WTC11 (cell line): Measurements from ENCODE around the gene CYRIA. TPM values are rescaled to one million over a fixed set of nuclear protein-coding genes. Genes with fewer than 3 reads are reported as not detected.

Source experiments
- ATAC-seq: fragments of 200-7000 bp; cut with Tn5 transposase; 2 replicates; pipeline ENCODE4 v1.10.0; 2021; ENCODE audit warnings: mild to moderate bottlenecking, moderate library complexity
- CTCF ChIA-PET: fragments of 300-600 bp; sonication (Branson Sonifier 250); formaldehyde crosslinking; loops from one replicate; lab custom pipeline; 2021; ENCODE audit warnings: antibody characterized with exemption; lab: Charles Lee
- POLR2A ChIA-PET: fragments of 350-600 bp; sonication (Branson Sonifier 250); formaldehyde crosslinking; loops from one replicate; lab custom pipeline; 2021; ENCODE audit warnings: antibody characterized with exemption; lab: Charles Lee
- DNase-seq: peaks from one replicate; pipeline ENCODE4 v3.0.0; 2021; ENCODE audit warnings: low spot score
- H3K27ac Mint-ChIP-seq: 2 replicates; pipeline ENCODE4 v1.8.0; 2021; ENCODE audit warnings: mixed read lengths
- H3K27me3 Mint-ChIP-seq: 2 replicates; pipeline ENCODE4 v1.8.0; 2021; ENCODE audit warnings: low read depth, mild to moderate bottlenecking, moderate library complexity, mixed read lengths
- H3K36me3 Mint-ChIP-seq: 2 replicates; pipeline ENCODE4 v1.8.0; 2021; ENCODE audit warnings: mixed read lengths
- H3K4me1 Mint-ChIP-seq: 2 replicates; pipeline ENCODE4 v1.8.0; 2022; ENCODE audit warnings: mixed read lengths
- H3K4me3 Mint-ChIP-seq: 2 replicates; pipeline ENCODE4 v1.8.0; 2021; ENCODE audit warnings: mild to moderate bottlenecking, moderate library complexity, mixed read lengths
- H3K9me3 Mint-ChIP-seq: 2 replicates; pipeline ENCODE4 v1.8.0; 2021; ENCODE audit warnings: mixed read lengths
- ATF2 ChIP-seq: sonication (generic); formaldehyde crosslinking; IDR thresholded peaks from 2 replicates; pipeline ENCODE4 v1.8.1; 2022; ENCODE audit warnings: low read depth, missing genetic modification reagents, borderline replicate concordance
- ATF3 ChIP-seq: sonication (generic); formaldehyde crosslinking; conservative IDR thresholded peaks from 2 replicates; pipeline ENCODE4 v1.8.1; 2022; ENCODE audit warnings: mild to moderate bottlenecking, missing genetic modification reagents
- CREB1 ChIP-seq: sonication (generic); formaldehyde crosslinking; IDR thresholded peaks from 2 replicates; pipeline ENCODE4 v1.8.0; 2023; ENCODE audit warnings: mild to moderate bottlenecking, missing genetic modification reagents
- CTCF ChIP-seq: fragments of 200-600 bp; IDR thresholded peaks from 2 replicates; pipeline ENCODE4 v1.8.0; 2022; ENCODE audit warnings: antibody characterized with exemption
- GABPB1 ChIP-seq: sonication (generic); formaldehyde crosslinking; IDR thresholded peaks from 2 replicates; pipeline ENCODE4 v1.8.1; 2023; ENCODE audit warnings: mild to moderate bottlenecking, missing genetic modification reagents
- JAZF1 ChIP-seq: fragments of 250-450 bp; sonication (Bioruptor Pico); IDR thresholded peaks from 2 replicates; pipeline ENCODE4 v1.9.0; 2021; ENCODE audit warnings: moderate library complexity, mild to moderate bottlenecking, inconsistent platforms
- JUN ChIP-seq: sonication (generic); formaldehyde crosslinking; IDR thresholded peaks from 2 replicates; pipeline ENCODE4 v1.8.0; 2023; ENCODE audit warnings: mild to moderate bottlenecking, missing genetic modification reagents
- MLX ChIP-seq: sonication (generic); formaldehyde crosslinking; IDR thresholded peaks from 2 replicates; pipeline ENCODE4 v1.8.1; 2023; ENCODE audit warnings: mild to moderate bottlenecking, missing genetic modification reagents, moderate library complexity
- MXD4 ChIP-seq: fragments of 250-450 bp; sonication (Bioruptor Pico); IDR thresholded peaks from 2 replicates; pipeline ENCODE4 v1.8.0; 2021; ENCODE audit warnings: mild to moderate bottlenecking, moderate library complexity, borderline replicate concordance
- NFE2L1 ChIP-seq: sonication (generic); formaldehyde crosslinking; IDR thresholded peaks from 2 replicates; pipeline ENCODE4 v1.8.1; 2023; ENCODE audit warnings: missing genetic modification reagents
- NR2C2 ChIP-seq: sonication (generic); formaldehyde crosslinking; IDR thresholded peaks from 2 replicates; pipeline ENCODE4 v1.8.0; 2022; ENCODE audit warnings: mild to moderate bottlenecking, missing genetic modification reagents
- PRRX2 ChIP-seq: fragments of 250-450 bp; sonication (Bioruptor Pico); IDR thresholded peaks from 2 replicates; pipeline ENCODE4 v1.8.0; 2021; ENCODE audit warnings: mild to moderate bottlenecking
- SMAD4 ChIP-seq: sonication (generic); formaldehyde crosslinking; IDR thresholded peaks from 2 replicates; pipeline ENCODE4 v1.8.0; 2022; ENCODE audit warnings: mild to moderate bottlenecking, missing genetic modification reagents
- ZNF423 ChIP-seq: fragments of 250-450 bp; sonication (Bioruptor Pico); IDR thresholded peaks from 2 replicates; pipeline ENCODE4 v2.1.2; 2022; ENCODE audit warnings: mild to moderate bottlenecking, moderate library complexity
- total RNA-seq: library from RNA; stranded (reverse); gene quantifications from 3 replicates; pipeline ENCODE4 v1.2.3, GENCODE V29; 2021
- TF ChIP-seq, protein P1 (sequence below): sonication (generic); formaldehyde crosslinking; IDR thresholded peaks from 2 replicates; pipeline ENCODE4 v1.8.1; 2023; ENCODE audit warnings: mild to moderate bottlenecking, missing genetic modification reagents
- TF ChIP-seq, protein P2 (sequence below): fragments of 250-450 bp; sonication (Bioruptor Pico); IDR thresholded peaks from 2 replicates; pipeline ENCODE4 v1.9.0; 2021; ENCODE audit warnings: mild to moderate bottlenecking, borderline replicate concordance
- TF ChIP-seq, protein P3 (sequence below): sonication (generic); formaldehyde crosslinking; IDR thresholded peaks from 2 replicates; pipeline ENCODE4 v1.8.1; 2023; ENCODE audit warnings: mild to moderate bottlenecking, missing genetic modification reagents, borderline replicate concordance

Gene CYRIA
- total RNA-seq, 1 experiment from 2014 or later, result 8.3 TPM

GRCh38 chr2:16707014-16707623 lies 41.5 kb upstream of the CYRIA start:
- Mint-ChIP-seq H3K36me3 (no peaks in the 10 kb centered on the region), H3K4me3 (no peak overlapping the region), H3K9me3 (no peaks in the 10 kb centered on the region), H3K4me1 (peaks cover 1% of the 10 kb centered on the region; the same call in 1 of the 2 replicates), H3K27ac (no peak overlapping the region), H3K27me3 (no peaks in the 10 kb centered on the region)
- no peak for DNase-seq
- ChIA-PET POLR2A (no interaction called here), CTCF (interaction anchor here (0.9 kb wide), 1 partner anchor 27 kb away, joined by 3 read pairs; no protein-coding TSS in a partner anchor)
- ATAC-seq, result no peak
- TF ChIP-seq ATF3 (CRISPR knock-in tag) (no peak), CTCF (no peak), NR2C2 (no peak), ATF2 (no peak), CREB1 (no peak), GABPB1 (no peak)
- TF ChIP-seq, protein P1, sequence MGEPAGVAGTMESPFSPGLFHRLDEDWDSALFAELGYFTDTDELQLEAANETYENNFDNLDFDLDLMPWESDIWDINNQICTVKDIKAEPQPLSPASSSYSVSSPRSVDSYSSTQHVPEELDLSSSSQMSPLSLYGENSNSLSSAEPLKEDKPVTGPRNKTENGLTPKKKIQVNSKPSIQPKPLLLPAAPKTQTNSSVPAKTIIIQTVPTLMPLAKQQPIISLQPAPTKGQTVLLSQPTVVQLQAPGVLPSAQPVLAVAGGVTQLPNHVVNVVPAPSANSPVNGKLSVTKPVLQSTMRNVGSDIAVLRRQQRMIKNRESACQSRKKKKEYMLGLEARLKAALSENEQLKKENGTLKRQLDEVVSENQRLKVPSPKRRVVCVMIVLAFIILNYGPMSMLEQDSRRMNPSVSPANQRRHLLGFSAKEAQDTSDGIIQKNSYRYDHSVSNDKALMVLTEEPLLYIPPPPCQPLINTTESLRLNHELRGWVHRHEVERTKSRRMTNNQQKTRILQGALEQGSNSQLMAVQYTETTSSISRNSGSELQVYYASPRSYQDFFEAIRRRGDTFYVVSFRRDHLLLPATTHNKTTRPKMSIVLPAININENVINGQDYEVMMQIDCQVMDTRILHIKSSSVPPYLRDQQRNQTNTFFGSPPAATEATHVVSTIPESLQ (CRISPR knock-in tag), result no peak
- TF ChIP-seq, protein P2, sequence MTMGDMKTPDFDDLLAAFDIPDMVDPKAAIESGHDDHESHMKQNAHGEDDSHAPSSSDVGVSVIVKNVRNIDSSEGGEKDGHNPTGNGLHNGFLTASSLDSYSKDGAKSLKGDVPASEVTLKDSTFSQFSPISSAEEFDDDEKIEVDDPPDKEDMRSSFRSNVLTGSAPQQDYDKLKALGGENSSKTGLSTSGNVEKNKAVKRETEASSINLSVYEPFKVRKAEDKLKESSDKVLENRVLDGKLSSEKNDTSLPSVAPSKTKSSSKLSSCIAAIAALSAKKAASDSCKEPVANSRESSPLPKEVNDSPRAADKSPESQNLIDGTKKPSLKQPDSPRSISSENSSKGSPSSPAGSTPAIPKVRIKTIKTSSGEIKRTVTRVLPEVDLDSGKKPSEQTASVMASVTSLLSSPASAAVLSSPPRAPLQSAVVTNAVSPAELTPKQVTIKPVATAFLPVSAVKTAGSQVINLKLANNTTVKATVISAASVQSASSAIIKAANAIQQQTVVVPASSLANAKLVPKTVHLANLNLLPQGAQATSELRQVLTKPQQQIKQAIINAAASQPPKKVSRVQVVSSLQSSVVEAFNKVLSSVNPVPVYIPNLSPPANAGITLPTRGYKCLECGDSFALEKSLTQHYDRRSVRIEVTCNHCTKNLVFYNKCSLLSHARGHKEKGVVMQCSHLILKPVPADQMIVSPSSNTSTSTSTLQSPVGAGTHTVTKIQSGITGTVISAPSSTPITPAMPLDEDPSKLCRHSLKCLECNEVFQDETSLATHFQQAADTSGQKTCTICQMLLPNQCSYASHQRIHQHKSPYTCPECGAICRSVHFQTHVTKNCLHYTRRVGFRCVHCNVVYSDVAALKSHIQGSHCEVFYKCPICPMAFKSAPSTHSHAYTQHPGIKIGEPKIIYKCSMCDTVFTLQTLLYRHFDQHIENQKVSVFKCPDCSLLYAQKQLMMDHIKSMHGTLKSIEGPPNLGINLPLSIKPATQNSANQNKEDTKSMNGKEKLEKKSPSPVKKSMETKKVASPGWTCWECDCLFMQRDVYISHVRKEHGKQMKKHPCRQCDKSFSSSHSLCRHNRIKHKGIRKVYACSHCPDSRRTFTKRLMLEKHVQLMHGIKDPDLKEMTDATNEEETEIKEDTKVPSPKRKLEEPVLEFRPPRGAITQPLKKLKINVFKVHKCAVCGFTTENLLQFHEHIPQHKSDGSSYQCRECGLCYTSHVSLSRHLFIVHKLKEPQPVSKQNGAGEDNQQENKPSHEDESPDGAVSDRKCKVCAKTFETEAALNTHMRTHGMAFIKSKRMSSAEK (CRISPR knock-in tag), result no peak

- Mint-ChIP-seq H3K4me1 (no peaks in the 10 kb centered on the region), H3K27ac (no peak overlapping the region), H3K27me3 (no peaks in the 10 kb centered on the region), H3K36me3 (no peaks in the 10 kb centered on the region), H3K4me3 (no peak overlapping the region), H3K9me3 (peaks cover 12% of the 10 kb centered on the region)
- ATAC-seq, result no peak
- no peak for DNase-seq
- POLR2A ChIA-PET, result no interaction called here
- CTCF ChIA-PET, result interaction anchor here (0.8 kb wide), 1 partner anchor 54 kb away, joined by 3 read pairs; no protein-coding TSS in a partner anchor
- TF ChIP-seq, protein P1 (CRISPR knock-in tag), result no peak
- TF ChIP-seq ZNF423 (CRISPR knock-in tag) (no peak), PRRX2 (CRISPR knock-in tag) (no peak), JAZF1 (CRISPR knock-in tag) (no peak), MLX (CRISPR knock-in tag) (no peak), SMAD4 (no peak), MXD4 (CRISPR knock-in tag) (no peak), JUN (CRISPR knock-in tag) (no peak), NFE2L1 (CRISPR knock-in tag) (no peak)
- TF ChIP-seq, protein P3, sequence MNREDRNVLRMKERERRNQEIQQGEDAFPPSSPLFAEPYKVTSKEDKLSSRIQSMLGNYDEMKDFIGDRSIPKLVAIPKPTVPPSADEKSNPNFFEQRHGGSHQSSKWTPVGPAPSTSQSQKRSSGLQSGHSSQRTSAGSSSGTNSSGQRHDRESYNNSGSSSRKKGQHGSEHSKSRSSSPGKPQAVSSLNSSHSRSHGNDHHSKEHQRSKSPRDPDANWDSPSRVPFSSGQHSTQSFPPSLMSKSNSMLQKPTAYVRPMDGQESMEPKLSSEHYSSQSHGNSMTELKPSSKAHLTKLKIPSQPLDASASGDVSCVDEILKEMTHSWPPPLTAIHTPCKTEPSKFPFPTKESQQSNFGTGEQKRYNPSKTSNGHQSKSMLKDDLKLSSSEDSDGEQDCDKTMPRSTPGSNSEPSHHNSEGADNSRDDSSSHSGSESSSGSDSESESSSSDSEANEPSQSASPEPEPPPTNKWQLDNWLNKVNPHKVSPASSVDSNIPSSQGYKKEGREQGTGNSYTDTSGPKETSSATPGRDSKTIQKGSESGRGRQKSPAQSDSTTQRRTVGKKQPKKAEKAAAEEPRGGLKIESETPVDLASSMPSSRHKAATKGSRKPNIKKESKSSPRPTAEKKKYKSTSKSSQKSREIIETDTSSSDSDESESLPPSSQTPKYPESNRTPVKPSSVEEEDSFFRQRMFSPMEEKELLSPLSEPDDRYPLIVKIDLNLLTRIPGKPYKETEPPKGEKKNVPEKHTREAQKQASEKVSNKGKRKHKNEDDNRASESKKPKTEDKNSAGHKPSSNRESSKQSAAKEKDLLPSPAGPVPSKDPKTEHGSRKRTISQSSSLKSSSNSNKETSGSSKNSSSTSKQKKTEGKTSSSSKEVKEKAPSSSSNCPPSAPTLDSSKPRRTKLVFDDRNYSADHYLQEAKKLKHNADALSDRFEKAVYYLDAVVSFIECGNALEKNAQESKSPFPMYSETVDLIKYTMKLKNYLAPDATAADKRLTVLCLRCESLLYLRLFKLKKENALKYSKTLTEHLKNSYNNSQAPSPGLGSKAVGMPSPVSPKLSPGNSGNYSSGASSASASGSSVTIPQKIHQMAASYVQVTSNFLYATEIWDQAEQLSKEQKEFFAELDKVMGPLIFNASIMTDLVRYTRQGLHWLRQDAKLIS, result no peak
These were observed 35.1 kb upstream of the CYRIA start for GRCh38 chr2:16700551-16701259.
